Caco-2 (cell line): Measurements from ENCODE around the gene SMARCA2. TPM values are rescaled to one million over a fixed set of nuclear protein-coding genes. Genes with fewer than 3 reads are reported as not detected.

Source experiments
- BruUV-seq: library from RNA; stranded (reverse); fragments of 400-500 nt; replicated peaks from 2 replicates; lab custom pipeline; 2021; lab: Mats Ljungman, UMichigan
- CTCF ChIA-PET: fragments of 300-600 bp; sonication (Branson Sonifier 250); formaldehyde crosslinking; loops from one replicate; lab custom pipeline; 2022; ENCODE audit warnings: antibody characterized with exemption; lab: Charles Lee
- POLR2A ChIA-PET: fragments of 300-600 bp; sonication (Branson Sonifier 250); formaldehyde crosslinking; loops from one replicate; lab custom pipeline; 2022; ENCODE audit warnings: antibody characterized with exemption; lab: Charles Lee
- DNase-seq, 2 experiments: peaks; one replicate each; pipeline versions ENCODE4 v3.0.0 to v3.0.0-alpha.2; 2020 to 2022
- H3K27me3 ChIP-seq: replicated peaks from 2 replicates; pipeline ENCODE4 v1.6.0; 2011; ENCODE audit warnings: low read length; ENCODE audit not compliant: control insufficient read depth, insufficient read depth
- H3K36me3 ChIP-seq: 2 replicates; pipeline ENCODE4 v1.5.1; 2011; ENCODE audit warnings: low read length; ENCODE audit not compliant: control insufficient read depth, insufficient read depth
- H3K4me1 ChIP-seq: fragments of 250-450 bp; sonication (Bioruptor Pico); 2 replicates; pipeline ENCODE4 v1.5.1; 2020; ENCODE audit warnings: mild to moderate bottlenecking
- H3K4me3 ChIP-seq: 2 replicates; pipeline ENCODE4 v1.5.1; 2011; ENCODE audit warnings: low read depth, mild to moderate bottlenecking, control low read depth, low read length
- H3K9me3 ChIP-seq: fragments of 250-450 bp; sonication (Bioruptor Pico); 2 replicates; pipeline ENCODE4 v1.5.1; 2020; ENCODE audit warnings: mild to moderate bottlenecking, moderate library complexity
- H3K27ac Mint-ChIP-seq: one replicate; pipeline ENCODE4 v1.8.0; 2022; ENCODE audit warnings: mixed read lengths; ENCODE audit not compliant: unreplicated experiment
- H3K27me3 Mint-ChIP-seq: one replicate; pipeline ENCODE4 v1.8.0; 2022; ENCODE audit warnings: mixed read lengths; ENCODE audit not compliant: insufficient read depth, unreplicated experiment
- H3K36me3 Mint-ChIP-seq: one replicate; pipeline ENCODE4 v1.8.0; 2022; ENCODE audit warnings: mild to moderate bottlenecking, mixed read lengths; ENCODE audit not compliant: insufficient read depth, unreplicated experiment
- H3K4me1 Mint-ChIP-seq: one replicate; pipeline ENCODE4 v1.8.0; 2022; ENCODE audit warnings: low read depth, mixed read lengths; ENCODE audit not compliant: unreplicated experiment
- H3K4me3 Mint-ChIP-seq: one replicate; pipeline ENCODE4 v1.8.0; 2022; ENCODE audit warnings: mild to moderate bottlenecking, moderate library complexity, mixed read lengths; ENCODE audit not compliant: unreplicated experiment
- H3K9me3 Mint-ChIP-seq: one replicate; pipeline ENCODE4 v1.8.0; 2022; ENCODE audit warnings: mixed read lengths; ENCODE audit not compliant: unreplicated experiment
- CTCF ChIP-seq, 2 experiments: fragments of 200-600 bp in 1 of 2; IDR thresholded peaks; 1 replicate in 1 of 2; 2 replicates in 1 of 2; pipeline versions ENCODE4 v1.5.1 to v1.8.0; 2011 to 2022; ENCODE audit warnings: antibody characterized with exemption in 1 of 2, control low read depth in 1 of 2, inconsistent platforms in 1 of 2, low read depth in 1 of 2, low read length in 1 of 2, mild to moderate bottlenecking in 1 of 2, moderate library complexity in 1 of 2; ENCODE audit not compliant: insufficient read depth in 1 of 2, severe bottlenecking in 1 of 2, unreplicated experiment in 1 of 2
- intact Hi-C: fragments of 100-400 bp; cut with micrococcal nuclease; formaldehyde crosslinking; loops from one replicate; pipeline ENCODE4 v1.10.0; 2022; ENCODE audit not compliant: unreplicated experiment
- total RNA-seq: library from RNA; stranded (reverse); gene quantifications from 2 replicates; pipeline ENCODE4 v1.2.3, GENCODE V29; 2022

SMARCA2 gene
- total RNA-seq, 1 experiment from 2014 or later: 13.5 TPM

DNA sequence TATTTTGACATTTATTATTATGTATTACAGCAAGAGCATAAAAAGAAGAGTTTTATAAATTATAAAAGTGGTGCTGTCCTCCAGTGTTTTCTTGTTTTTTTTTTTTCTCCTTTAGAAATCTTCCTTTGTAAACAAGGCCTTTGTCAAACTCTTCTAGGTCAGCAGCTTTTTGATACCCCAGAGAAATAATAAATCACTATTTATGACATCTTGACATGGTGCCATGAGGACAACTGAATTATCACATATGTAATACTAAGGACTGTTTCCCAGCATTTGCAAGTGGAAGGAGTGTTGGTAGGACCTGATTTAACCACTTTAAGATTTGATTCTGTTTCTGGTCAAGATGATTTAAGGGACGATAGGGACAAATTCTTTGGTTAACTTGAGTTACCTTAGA lies 4.6 kb downstream of the SMARCA2 start:
- Histone ChIP-seq H3K4me1 (no peaks in the 10 kb centered on the region), H3K36me3 (no peaks in the 10 kb centered on the region), H3K9me3 (no peaks in the 10 kb centered on the region), H3K4me3 (no peak overlapping the region), H3K27me3 (no peaks in the 10 kb centered on the region)
- DNase-seq: no peak
- intact Hi-C loops: loop anchor here (10.0 kb wide), 1 partner anchor 95 kb away; no protein-coding TSS in a partner anchor
- peaks cover 10% of the 10 kb centered on the region for H3K27me3 Mint-ChIP-seq
- H3K4me3 Mint-ChIP-seq: no peak overlapping the region
- H3K9me3 Mint-ChIP-seq: no peaks in the 10 kb centered on the region
- TF ChIP-seq CTCF (IDR thresholded peaks at IDR 0.05; ENCODE audit: insufficient read depth in 1 of 2, low read depth in 1 of 2, low read length in 1 of 2, severe bottlenecking in 1 of 2, unreplicated experiment in 1 of 2): no peak
- no peaks in the 10 kb centered on the region for H3K4me1 Mint-ChIP-seq
- no TSS peak for BruUV-seq
- no peak overlapping the region for H3K27ac Mint-ChIP-seq
- CTCF ChIA-PET: no interaction called here
- H3K36me3 Mint-ChIP-seq: peaks cover 9% of the 10 kb centered on the region
- POLR2A ChIA-PET: no interaction called here

GRCh38 chr9:2021731-2022130 lies 6.6 kb downstream of the SMARCA2 start:
- no peaks in the 10 kb centered on the region for H3K36me3 ChIP-seq
- Mint-ChIP-seq H3K9me3 (no peaks in the 10 kb centered on the region), H3K4me1 (no peaks in the 10 kb centered on the region), H3K27ac (no peak overlapping the region), H3K27me3 (peaks cover 10% of the 10 kb centered on the region), H3K36me3 (no peaks in the 10 kb centered on the region), H3K4me3 (no peak overlapping the region)
- no peaks in the 10 kb centered on the region for H3K9me3 ChIP-seq
- intact Hi-C loops: no loop called here
- CTCF ChIA-PET: no interaction called here
- no peaks in the 10 kb centered on the region for H3K4me1 ChIP-seq
- no peak for TF ChIP-seq CTCF (IDR thresholded peaks at IDR 0.05; ENCODE audit: insufficient read depth in 1 of 2, low read depth in 1 of 2, low read length in 1 of 2, severe bottlenecking in 1 of 2, unreplicated experiment in 1 of 2)
- H3K4me3 ChIP-seq: no peak overlapping the region
- peak; percentile 19 to 40 for DNase-seq
- H3K27me3 ChIP-seq: no peaks in the 10 kb centered on the region
- no TSS peak for BruUV-seq
- POLR2A ChIA-PET: no interaction called here

DNA sequence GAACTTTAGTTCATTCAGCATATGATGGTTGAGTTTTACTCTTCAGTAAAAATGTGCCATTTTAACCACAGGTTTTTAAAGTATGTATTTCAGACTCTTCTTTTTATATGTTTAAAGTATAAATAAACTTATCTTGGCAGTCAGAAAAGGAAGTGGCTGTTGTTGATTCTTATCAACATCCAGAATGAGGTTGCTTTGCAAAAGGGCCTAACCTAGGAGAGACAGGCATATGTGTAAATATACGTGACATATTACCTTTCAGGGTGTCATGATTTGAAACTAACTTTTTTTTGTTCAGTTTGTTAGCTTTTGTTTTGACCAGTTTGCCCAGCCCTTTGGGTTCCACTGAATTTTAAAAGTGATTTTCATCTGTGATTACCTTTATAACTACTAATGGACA lies 7.4 kb downstream of the SMARCA2 start:
- H3K4me3 ChIP-seq: no peak overlapping the region
- Mint-ChIP-seq H3K4me1 (no peaks in the 10 kb centered on the region), H3K27me3 (peaks cover 10% of the 10 kb centered on the region), H3K9me3 (no peaks in the 10 kb centered on the region), H3K4me3 (no peak overlapping the region), H3K27ac (no peak overlapping the region), H3K36me3 (no peaks in the 10 kb centered on the region)
- H3K36me3 ChIP-seq: no peaks in the 10 kb centered on the region
- intact Hi-C loops: no loop called here
- H3K9me3 ChIP-seq: no peaks in the 10 kb centered on the region
- no peaks in the 10 kb centered on the region for H3K4me1 ChIP-seq
- DNase-seq: no peak
- ChIA-PET CTCF (no interaction called here), POLR2A (no interaction called here)
- no peak for TF ChIP-seq CTCF (IDR thresholded peaks at IDR 0.05; ENCODE audit: insufficient read depth in 1 of 2, low read depth in 1 of 2, low read length in 1 of 2, severe bottlenecking in 1 of 2, unreplicated experiment in 1 of 2)
- no peaks in the 10 kb centered on the region for H3K27me3 ChIP-seq
- no TSS peak for BruUV-seq
